Endothelial cell of hepatic sinusoid (primary cell): Measurements from ENCODE around the gene C3.
"Not testable (repeated sequence)": the region's sequence is repeated elsewhere in the genome, so short reads cannot be mapped to it uniquely, and the experiment has no call there.

Experiments
- in situ Hi-C: cut with HindIII; loops from 2 replicates; pipeline ENCODE4 v1.10.0; 2017; ENCODE audit warnings: low sequenced_read_pairs

C3 gene

GRCh38 chr19:6632747-6633455 is 87.5 kb downstream of the C3 start:
- in situ Hi-C loops: not testable (repeated sequence)

- in situ Hi-C loops: no loop called here
These were observed 88.3 kb downstream of the C3 start for GRCh38 chr19:6632002-6632621.
